B cell (primary cell): ENCODE data around the gene BET1. TPM values are rescaled to one million over a fixed set of nuclear protein-coding genes. Genes with fewer than 3 reads are reported as not detected.

Experiments
- ATAC-seq: fragments of 200-7000 bp; cut with Tn5 transposase; one replicate; pipeline ENCODE4 v1.10.0; 2021; ENCODE audit warnings: low read depth, mild to moderate bottlenecking, moderate number of reproducible peaks, moderate library complexity
- CTCF ChIA-PET: fragments of 350-600 bp; sonication (Branson Sonifier 250); formaldehyde crosslinking; loops from one replicate; lab custom pipeline; 2021; ENCODE audit warnings: antibody characterized with exemption, inconsistent platforms; lab: Charles Lee
- POLR2A ChIA-PET: fragments of 350-600 bp; sonication (Branson Sonifier 250); formaldehyde crosslinking; loops from one replicate; lab custom pipeline; 2021; ENCODE audit warnings: antibody characterized with exemption; lab: Charles Lee
- DNase-seq: peaks from one replicate; pipeline ENCODE4 v3.0.0; 2013
- H2AFZ ChIP-seq: 2 replicates; pipeline ENCODE4 v1.6.1; 2012; ENCODE audit warnings: mild to moderate bottlenecking, low read depth, low read length; ENCODE audit not compliant: insufficient read depth, poor library complexity, severe bottlenecking
- H3K27ac ChIP-seq, 2 donors: 1 replicate in 1 of 2; 2 replicates in 1 of 2; pipeline ENCODE4 v1.5.1; 2012 to 2013; ENCODE audit warnings: low read length in 2 of 2, mild to moderate bottlenecking in 2 of 2, moderate library complexity in 1 of 2
- H3K27me3 ChIP-seq, 4 experiments: fragments of 200-600 bp in 1 of 4; sonication (generic) in 1 of 4; replicated peaks in 1 of 4; 1 replicate in 2 of 4; 2 replicates in 2 of 4; pipeline versions ENCODE4 v1.6.1 to v1.7.0; 2013 to 2016; ENCODE audit warnings: low read length in 3 of 4, mild to moderate bottlenecking in 2 of 4, mixed read lengths in 1 of 4, moderate library complexity in 1 of 4; ENCODE audit not compliant: insufficient read depth in 4 of 4, control insufficient read depth in 3 of 4; ENCODE audit errors: control extremely low read depth in 1 of 4
- H3K36me3 ChIP-seq, 2 experiments: replicated peaks in 1 of 2; 1 replicate in 1 of 2; 2 replicates in 1 of 2; pipeline versions ENCODE4 v1.6.1 to v1.7.1; 2013; ENCODE audit warnings: low read length in 1 of 2; ENCODE audit not compliant: insufficient read depth in 2 of 2, control insufficient read depth in 1 of 2; ENCODE audit errors: control extremely low read depth in 1 of 2, extremely low read depth in 1 of 2
- H3K4me1 ChIP-seq, 2 donors: fragments of 200-600 bp in 1 of 2; sonication (generic) in 1 of 2; 1 replicate in 1 of 2; 2 replicates in 1 of 2; pipeline versions ENCODE4 v1.5.1 to v1.6.1; 2013 to 2017; ENCODE audit warnings: low read length in 2 of 2; ENCODE audit not compliant: control insufficient read depth in 2 of 2, insufficient read depth in 2 of 2
- H3K4me2 ChIP-seq: replicated peaks from 2 replicates; pipeline ENCODE3; 2012; ENCODE audit warnings: mild to moderate bottlenecking, low read depth, low read length; ENCODE audit not compliant: poor library complexity, severe bottlenecking
- H3K4me3 ChIP-seq, 5 experiments: fragments of 200-600 bp in 1 of 5; sonication (generic) in 1 of 5; 1 replicate in 3 of 5; 2 replicates in 2 of 5; pipeline versions ENCODE4 v1.5.1 to v1.7.0; 2011 to 2016; ENCODE audit warnings: low read length in 4 of 5, mild to moderate bottlenecking in 4 of 5, low read depth in 2 of 5, control low read depth in 1 of 5, moderate library complexity in 1 of 5; ENCODE audit not compliant: insufficient read depth in 1 of 5; ENCODE audit errors: control extremely low read depth in 1 of 5, extremely low read depth in 1 of 5
- H3K79me2 ChIP-seq: fragments of 200-600 bp; sonication (generic); one replicate; pipeline ENCODE4 v1.6.0; 2016; ENCODE audit warnings: low read length; ENCODE audit not compliant: control insufficient read depth, insufficient read depth
- H3K9ac ChIP-seq: fragments of 200-600 bp; sonication (generic); 2 replicates; pipeline ENCODE4 v1.6.1; 2017; ENCODE audit warnings: mild to moderate bottlenecking, low read length, moderate library complexity
- H3K9me3 ChIP-seq, 3 donors: one replicate each; pipeline versions ENCODE4 v1.6.1 to v1.7.1; 2013; ENCODE audit warnings: low read length in 2 of 3; ENCODE audit not compliant: control insufficient read depth in 2 of 3, insufficient read depth in 1 of 3; ENCODE audit errors: control extremely low read depth in 1 of 3
- H4K20me1 ChIP-seq: 2 replicates; pipeline ENCODE4 v1.6.0; 2012; ENCODE audit warnings: mild to moderate bottlenecking, low read length; ENCODE audit not compliant: insufficient read depth, control insufficient read depth, poor library complexity, severe bottlenecking
- H3K27ac Mint-ChIP-seq: one replicate; pipeline ENCODE4 v1.8.0; 2021; ENCODE audit warnings: mixed read lengths
- H3K27me3 Mint-ChIP-seq: one replicate; pipeline ENCODE4 v1.8.0; 2021; ENCODE audit warnings: mixed read lengths
- H3K4me1 Mint-ChIP-seq: one replicate; pipeline ENCODE4 v1.8.0; 2021; ENCODE audit warnings: mixed read lengths
- H3K4me3 Mint-ChIP-seq: one replicate; pipeline ENCODE4 v1.8.0; 2021; ENCODE audit warnings: mixed read lengths
- H3K9me3 Mint-ChIP-seq: one replicate; pipeline ENCODE4 v1.8.0; 2022; ENCODE audit warnings: mixed read lengths; ENCODE audit not compliant: insufficient read depth
- CTCF ChIP-seq: fragments of 200-600 bp; IDR thresholded peaks from one replicate; pipeline ENCODE4 v1.8.0; 2022; ENCODE audit warnings: antibody characterized with exemption, mild to moderate bottlenecking
- EZH2 ChIP-seq: IDR thresholded peaks from 2 replicates; pipeline ENCODE4 v1.6.1; 2012; ENCODE audit warnings: borderline replicate concordance, low read depth, mild to moderate bottlenecking, moderate library complexity, low read length; ENCODE audit not compliant: insufficient read depth, poor library complexity, severe bottlenecking
- WGBS: methylation state at CpG from one replicate; pipeline ENCODE4 v1.1.5; 2013; ENCODE audit warnings: missing lambda C conversion rate; ENCODE audit not compliant: insufficient coverage; 5-methylcytosine and 5-hydroxymethylcytosine counted together
- intact Hi-C: fragments of 100-400 bp; cut with micrococcal nuclease; formaldehyde crosslinking; loops from one replicate; pipeline ENCODE4 v1.10.0; 2022
- polyA plus RNA-seq: library from polyadenylated mRNA; depleted of rRNA; stranded (reverse); fragments of >200 nt; gene quantifications from 2 replicates; pipeline ENCODE4 v1.2.3, GENCODE V29; 2012
- total RNA-seq, 2 donors: library from RNA; stranded (reverse); fragments of 120-200 nt in 1 of 2; gene quantifications; 1 replicate in 1 of 2; 2 replicates in 1 of 2; pipeline versions ENCODE4 v1.2.3 to v1.2.4, GENCODE V29; 2013 to 2022

Gene BET1
- total and polyA plus RNA-seq, 2 donors (not counting 1 experiment from before 2014, with no cell fraction given) = 16.0 to 36.1 TPM

GRCh38 chr7:93958216-93958615, 45.9 kb downstream of the BET1 start:
- CTCF ChIA-PET = no interaction called here
- Histone ChIP-seq H4K20me1 (no peaks in the 10 kb centered on the region), H3K27ac (no peak overlapping the region), H3K4me3 (no peak overlapping the region), H2AFZ (no peak overlapping the region), H3K9ac (no peak overlapping the region), H3K27me3 (no peaks in the 10 kb centered on the region), H3K79me2 (no peaks in the 10 kb centered on the region), H3K4me1 (no peaks in the 10 kb centered on the region), H3K9me3 (no peaks in the 10 kb centered on the region), H3K4me2 (no peak overlapping the region), H3K36me3 (no peaks in the 10 kb centered on the region)
- TF ChIP-seq EZH2 (no peak), CTCF (no peak)
- intact Hi-C loops = no loop called here
- Mint-ChIP-seq H3K27me3 (no peaks in the 10 kb centered on the region), H3K4me3 (no peak overlapping the region), H3K4me1 (no peaks in the 10 kb centered on the region), H3K27ac (no peak overlapping the region), H3K9me3 (no peaks in the 10 kb centered on the region)
- WGBS = 94% methylated on average over 2 of the region's 3 CpGs
- DNase-seq (no peak), ATAC-seq (no peak)
- POLR2A ChIA-PET = no interaction called here

GRCh38 chr7:93957767-93958166, 46.4 kb downstream of the BET1 start:
- Histone ChIP-seq H2AFZ (no peak overlapping the region), H3K27me3 (no peaks in the 10 kb centered on the region), H3K9ac (no peak overlapping the region), H3K79me2 (no peaks in the 10 kb centered on the region), H3K36me3 (no peaks in the 10 kb centered on the region), H3K4me1 (no peaks in the 10 kb centered on the region), H3K27ac (no peak overlapping the region), H3K4me3 (no peak overlapping the region), H4K20me1 (no peaks in the 10 kb centered on the region), H3K4me2 (no peak overlapping the region), H3K9me3 (no peaks in the 10 kb centered on the region)
- no peaks in the 10 kb centered on the region for H3K9me3 Mint-ChIP-seq
- no peak overlapping the region for H3K27ac Mint-ChIP-seq
- ChIA-PET POLR2A (no interaction called here), CTCF (no interaction called here)
- H3K4me3 Mint-ChIP-seq = no peak overlapping the region
- H3K27me3 Mint-ChIP-seq = no peaks in the 10 kb centered on the region
- ATAC-seq = no peak
- no peak for TF ChIP-seq EZH2
- TF ChIP-seq CTCF = no peak
- WGBS = no CpG with 5 or more reads among the region's 1 CpG
- DNase-seq = no peak
- intact Hi-C loops = no loop called here
- H3K4me1 Mint-ChIP-seq = no peaks in the 10 kb centered on the region
